Right atrium auricular region (tissue), 2 donors: ENCODE measurements around the gene TTLL6. TPM values are rescaled to one million over a fixed set of nuclear protein-coding genes. Genes with fewer than 3 reads are reported as not detected.
A peak's percentile ranks its signal among the peaks of the same experiment; 100 is the strongest.

Experiments
- DNase-seq: peaks from one replicate; pipeline ENCODE4 v3.0.0-alpha.2; 2019; ENCODE audit warnings: low spot score
- H3K27ac ChIP-seq, 2 donors: fragments of 200-600 bp; sonication (generic); 1 replicate in 1 of 2; 2 replicates in 1 of 2; pipeline ENCODE4 v1.5.1; 2016 to 2019
- H3K27me3 ChIP-seq, 2 donors: fragments of 200-600 bp; sonication (generic); one replicate each; pipeline versions ENCODE4 v1.5.1 to v1.6.0; 2017 to 2019
- H3K36me3 ChIP-seq: fragments of 200-600 bp; sonication (generic); one replicate; pipeline ENCODE4 v1.5.1; 2016
- H3K4me1 ChIP-seq, 2 donors: fragments of 200-600 bp; sonication (generic); one replicate each; pipeline versions ENCODE4 v1.5.1 to v1.6.0; 2017 to 2019
- H3K4me3 ChIP-seq, 2 donors: fragments of 200-600 bp; sonication (generic); 1 replicate in 1 of 2; 2 replicates in 1 of 2; pipeline ENCODE4 v1.5.1; 2017 to 2019; ENCODE audit warnings: mild to moderate bottlenecking in 1 of 2, moderate library complexity in 1 of 2
- H3K9me3 ChIP-seq, 2 donors: fragments of 200-600 bp; sonication (generic); one replicate each; pipeline ENCODE4 v1.5.1; 2019
- CTCF ChIP-seq, 2 donors: fragments of 200-600 bp; sonication (generic); IDR thresholded peaks; one replicate each; pipeline ENCODE4 v1.5.1; 2019; ENCODE audit warnings: antibody characterized with exemption in 2 of 2
- total RNA-seq, 2 donors: library from RNA; depleted of rRNA; stranded (reverse); fragments of >200 nt; gene quantifications; one replicate each; pipeline ENCODE4 v1.1.0, GENCODE V29; 2016

TTLL6 gene
- total RNA-seq, 2 donors from 2014 or later, result not detected

GRCh38 chr17:48730240-48730550 is 86.8 kb downstream of the TTLL6 start:
- Histone ChIP-seq H3K27me3 (peaks cover 49 to 84% of the 10 kb centered on the region in 2 donors), H3K9me3 (no peaks in the 10 kb centered on the region), H3K4me1 (peaks cover 0 to 28% of the 10 kb centered on the region in 2 donors), H3K36me3 (no peaks in the 10 kb centered on the region), H3K4me3 (no peak overlapping the region), H3K27ac (no peak overlapping the region)
- TF ChIP-seq CTCF (IDR thresholded peaks at IDR 0.05), result no peak
- no peak for DNase-seq

- no peak for TF ChIP-seq CTCF (IDR thresholded peaks at IDR 0.05)
- Histone ChIP-seq H3K36me3 (no peaks in the 10 kb centered on the region), H3K4me1 (peaks cover 0 to 34% of the 10 kb centered on the region in 2 donors), H3K4me3 (peak overlapping the region in 1 of 2 donors; percentile 30), H3K9me3 (no peaks in the 10 kb centered on the region), H3K27me3 (peaks cover 52 to 89% of the 10 kb centered on the region in 2 donors), H3K27ac (no peak overlapping the region)
- no peak for DNase-seq
Measured at GRCh38 chr17:48729335-48730239, 87.4 kb downstream of the TTLL6 start.

GRCh38 chr17:48728232-48729231 is 88.5 kb downstream of the TTLL6 start, which contains the start of gene HOXB13:
Gene HOXB13, minus strand, starts transcription at chr17:48728750. Its CDS starts 157 bp downstream, at chr17:48728593.
- Histone ChIP-seq H3K27ac (no peak within 1 kb of the TSS), H3K4me3 (peak within 1 kb of the TSS in 1 of 2 donors; percentile 30), H3K36me3 (no peaks in the 10 kb centered on the region), H3K9me3 (no peaks in the 10 kb centered on the region), H3K4me1 (peaks cover 0 to 40% of the 10 kb centered on the region in 2 donors), H3K27me3 (peaks cover 57 to 91% of the 10 kb centered on the region in 2 donors)
- DNase-seq, result no peak
- no peak for TF ChIP-seq CTCF (IDR thresholded peaks at IDR 0.05)

GRCh38 chr17:48727415-48728175 is 89.4 kb downstream of the TTLL6 start:
- DNase-seq, result no peak
- TF ChIP-seq CTCF (IDR thresholded peaks at IDR 0.05), result no peak
- Histone ChIP-seq H3K9me3 (no peaks in the 10 kb centered on the region), H3K4me1 (peaks cover 0 to 40% of the 10 kb centered on the region in 2 donors), H3K4me3 (no peak overlapping the region), H3K27ac (no peak overlapping the region), H3K27me3 (peaks cover 61 to 91% of the 10 kb centered on the region in 2 donors), H3K36me3 (no peaks in the 10 kb centered on the region)

GRCh38 chr17:48726916-48727286 is 90.1 kb downstream of the TTLL6 start:
- H3K36me3 ChIP-seq, result no peaks in the 10 kb centered on the region
- H3K4me3 ChIP-seq, result no peak overlapping the region
- peaks cover 0 to 40% of the 10 kb centered on the region in 2 donors for H3K4me1 ChIP-seq
- no peak overlapping the region for H3K27ac ChIP-seq
- H3K9me3 ChIP-seq, result no peaks in the 10 kb centered on the region
- H3K27me3 ChIP-seq, result peaks cover 61 to 91% of the 10 kb centered on the region in 2 donors
- TF ChIP-seq CTCF (IDR thresholded peaks at IDR 0.05), result no peak
- no peak for DNase-seq
